H1 (cell line): ENCODE measurements around the gene VAT1L. TPM values are rescaled to one million over a fixed set of nuclear protein-coding genes. Genes with fewer than 3 reads are reported as not detected.

Source experiments
- CTCF ChIA-PET: fragments of 300-600 bp; sonication (Branson Sonifier 250); formaldehyde crosslinking; loops from one replicate; lab custom pipeline; 2021; ENCODE audit not compliant: partially characterized antibody; lab: Charles Lee
- POLR2A ChIA-PET: fragments of 300-600 bp; sonication (Branson Sonifier 250); formaldehyde crosslinking; loops from one replicate; lab custom pipeline; 2021; ENCODE audit warnings: inconsistent platforms; ENCODE audit not compliant: partially characterized antibody; lab: Charles Lee
- DNase-seq, 2 experiments: peaks; one replicate each; pipeline versions ENCODE4 v3.0.0 to v3.0.0-alpha.2; 2010 to 2022; ENCODE audit warnings: low spot score in 2 of 2, low read depth in 1 of 2, mixed read lengths in 1 of 2
- FAIRE-seq: peaks from 2 replicates; lab custom pipeline; 2011; peaks lifted over from hg19 to GRCh38; lab: Jason Lieb, UNC
- H2AFZ ChIP-seq: 2 replicates; pipeline ENCODE4 v1.8.1; 2012; ENCODE audit warnings: low read length, inconsistent platforms
- H2AK5ac ChIP-seq: 2 replicates; pipeline ENCODE4 v1.6.1; 2013; ENCODE audit warnings: low read depth, low read length
- H2BK120ac ChIP-seq: replicated peaks from 2 replicates; pipeline ENCODE3; 2013; ENCODE audit warnings: low read depth, low read length, inconsistent platforms
- H2BK12ac ChIP-seq: 2 replicates; pipeline ENCODE4 v1.6.1; 2013; ENCODE audit warnings: low read depth, low read length
- H2BK15ac ChIP-seq: 2 replicates; pipeline ENCODE4 v1.6.1; 2013; ENCODE audit warnings: low read length
- H2BK20ac ChIP-seq: 2 replicates; pipeline ENCODE4 v1.6.1; 2013; ENCODE audit warnings: low read length
- H2BK5ac ChIP-seq: 2 replicates; pipeline ENCODE4 v1.6.1; 2013; ENCODE audit warnings: low read depth, low read length
- H3K14ac ChIP-seq: 2 replicates; pipeline ENCODE4 v1.6.1; 2013; ENCODE audit warnings: inconsistent platforms; ENCODE audit not compliant: insufficient read length
- H3K18ac ChIP-seq: 2 replicates; pipeline ENCODE4 v1.6.1; 2013; ENCODE audit warnings: low read length; ENCODE audit errors: extremely low read depth
- H3K23ac ChIP-seq: 2 replicates; pipeline ENCODE4 v1.6.1; 2013; ENCODE audit warnings: inconsistent platforms; ENCODE audit not compliant: insufficient read length
- H3K23me2 ChIP-seq: 2 replicates; pipeline ENCODE4 v1.6.1; 2013; ENCODE audit warnings: low read depth, low read length
- H3K27ac ChIP-seq: 2 replicates; pipeline ENCODE4 v1.6.1; 2011; ENCODE audit warnings: low read depth, low read length, inconsistent platforms
- H3K27me3 ChIP-seq, 4 experiments: replicated peaks in 1 of 4; 1 replicate in 1 of 4; 2 replicates in 3 of 4; pipeline versions ENCODE4 v1.6.1 to v1.8.1; 2011 to 2013; ENCODE audit warnings: low read length in 3 of 4, mild to moderate bottlenecking in 3 of 4, inconsistent platforms in 2 of 4, mixed read lengths in 2 of 4, moderate library complexity in 1 of 4; ENCODE audit not compliant: control insufficient read depth in 3 of 4, insufficient read depth in 3 of 4; ENCODE audit errors: extremely low read depth in 1 of 4
- H3K36me3 ChIP-seq, 4 experiments: 2 replicates each; pipeline versions ENCODE4 v1.6.1 to v1.8.1; 2011 to 2013; ENCODE audit warnings: mild to moderate bottlenecking in 4 of 4, low read length in 3 of 4, moderate library complexity in 2 of 4, control low read depth in 1 of 4, inconsistent platforms in 1 of 4; ENCODE audit not compliant: insufficient read depth in 4 of 4, control insufficient read depth in 2 of 4
- H3K4ac ChIP-seq: replicated peaks from 2 replicates; pipeline ENCODE3; 2013; ENCODE audit warnings: low read length, low read depth, mixed read lengths, inconsistent platforms; ENCODE audit not compliant: insufficient read length
- H3K4me1 ChIP-seq, 4 experiments: replicated peaks in 1 of 4; 1 replicate in 1 of 4; 2 replicates in 3 of 4; pipeline versions ENCODE4 v1.6.1 to v1.8.1; 2011 to 2013; ENCODE audit warnings: low read length in 3 of 4, inconsistent platforms in 2 of 4, mixed read lengths in 1 of 4; ENCODE audit not compliant: insufficient read depth in 4 of 4, control insufficient read depth in 3 of 4
- H3K4me2 ChIP-seq, 2 experiments: 2 replicates each; pipeline versions ENCODE4 v1.6.1 to v1.8.1; 2011 to 2013; ENCODE audit warnings: low read depth in 2 of 2, low read length in 2 of 2, control low read depth in 1 of 2, inconsistent platforms in 1 of 2, mild to moderate bottlenecking in 1 of 2; ENCODE audit not compliant: insufficient read depth in 1 of 2
- H3K4me3 ChIP-seq, 4 experiments: fragments of 200-600, 300-600 bp in 1 of 4; sonication (generic), shearing (Covaris generic), sonication (Bioruptor Twin) in 1 of 4; 2 replicates each; pipeline versions ENCODE4 v1.5.1 to v1.8.1; 2011 to 2016; ENCODE audit warnings: low read length in 4 of 4, low read depth in 3 of 4, control low read depth in 2 of 4, inconsistent platforms in 2 of 4, mild to moderate bottlenecking in 2 of 4, mixed read lengths in 1 of 4, moderate library complexity in 1 of 4; ENCODE audit not compliant: insufficient read depth in 2 of 4; ENCODE audit errors: extremely low read depth in 1 of 4
- H3K56ac ChIP-seq: replicated peaks from 2 replicates; pipeline ENCODE3; 2013; ENCODE audit warnings: low read depth, mild to moderate bottlenecking, mixed read lengths, low read length, inconsistent platforms; ENCODE audit not compliant: insufficient read length
- H3K79me1 ChIP-seq: 2 replicates; pipeline ENCODE4 v1.6.1; 2013; ENCODE audit warnings: low read depth, low read length, control low read depth
- H3K79me2 ChIP-seq, 2 experiments: 2 replicates each; pipeline versions ENCODE4 v1.6.1 to v1.8.1; 2012 to 2013; ENCODE audit warnings: low read length in 2 of 2, mild to moderate bottlenecking in 2 of 2, inconsistent platforms in 1 of 2; ENCODE audit not compliant: insufficient read depth in 2 of 2, control insufficient read depth in 1 of 2
- H3K9ac ChIP-seq, 4 experiments: replicated peaks in 1 of 4; 1 replicate in 1 of 4; 2 replicates in 3 of 4; pipeline versions ENCODE4 v1.6.1 to v1.8.1; 2011 to 2013; ENCODE audit warnings: low read depth in 3 of 4, low read length in 3 of 4, control low read depth in 2 of 4, mild to moderate bottlenecking in 2 of 4, moderate library complexity in 2 of 4, inconsistent platforms in 1 of 4; ENCODE audit errors: extremely low read depth in 1 of 4
- H3K9me3 ChIP-seq, 2 experiments: 2 replicates each; pipeline versions ENCODE4 v1.6.1 to v1.8.1; 2012 to 2013; ENCODE audit warnings: mild to moderate bottlenecking in 2 of 2, moderate library complexity in 2 of 2, control low read depth in 1 of 2, inconsistent platforms in 1 of 2, low read depth in 1 of 2, low read length in 1 of 2, mixed read lengths in 1 of 2; ENCODE audit not compliant: insufficient read depth in 2 of 2
- H4K20me1 ChIP-seq, 2 experiments: replicated peaks in 1 of 2; 2 replicates each; pipeline versions ENCODE3 to v1.8.1; 2011 to 2013; ENCODE audit warnings: inconsistent platforms in 2 of 2, low read length in 2 of 2, mild to moderate bottlenecking in 1 of 2; ENCODE audit not compliant: insufficient read depth in 2 of 2, control insufficient read depth in 1 of 2
- H4K5ac ChIP-seq: 2 replicates; pipeline ENCODE4 v1.6.1; 2013; ENCODE audit warnings: low read length, low read depth, mixed read lengths, inconsistent platforms; ENCODE audit not compliant: insufficient read length
- H4K8ac ChIP-seq: 2 replicates; pipeline ENCODE4 v1.8.0; 2013; ENCODE audit warnings: mild to moderate bottlenecking, moderate library complexity, low read length, inconsistent platforms; ENCODE audit not compliant: insufficient read depth; ENCODE audit errors: extremely low read depth
- H4K91ac ChIP-seq: replicated peaks from 2 replicates; pipeline ENCODE3; 2013; ENCODE audit warnings: low read length, mixed read lengths, inconsistent platforms; ENCODE audit not compliant: insufficient read length
- ASH2L ChIP-seq: fragments of 200-600, 300-600 bp; sonication (generic); IDR thresholded peaks from one replicate; pipeline ENCODE4 v1.7.1; 2017; ENCODE audit warnings: low read length
- NANOG ChIP-seq: IDR thresholded peaks from 2 replicates; pipeline ENCODE4 v1.6.1; 2011; ENCODE audit warnings: low read length, low read depth, mild to moderate bottlenecking, inconsistent platforms; ENCODE audit not compliant: insufficient read depth, poor library complexity, severe bottlenecking
- RAD21 ChIP-seq, 2 experiments: IDR thresholded peaks in 1 of 2; conservative IDR thresholded peaks in 1 of 2; 2 replicates each; pipeline ENCODE4 v1.6.1; 2011; ENCODE audit warnings: low read depth in 2 of 2, low read length in 2 of 2, improper control_type of control experiment in 1 of 2, inconsistent platforms in 1 of 2, mild to moderate bottlenecking in 1 of 2, moderate library complexity in 1 of 2
- WGBS, 2 experiments: shearing (Covaris generic) in 1 of 2; methylation state at CpG; one replicate each; pipeline versions ENCODE4 v1.1.6 to v1.1.7; 2013 to 2015; ENCODE audit warnings: low lambda C conversion rate in 2 of 2, mixed read lengths in 2 of 2, inconsistent platforms in 1 of 2, low coverage in 1 of 2, missing lambda C conversion rate in 1 of 2; ENCODE audit not compliant: insufficient replicate concordance in 2 of 2, insufficient coverage in 1 of 2, insufficient read length in 1 of 2; ENCODE audit errors: extremely low coverage in 1 of 2, missing lambda C conversion rate in 1 of 2; 5-methylcytosine and 5-hydroxymethylcytosine counted together
- polyA plus RNA-seq, 7 experiments: library from polyadenylated mRNA; depleted of rRNA in 3 of 7; stranded (reverse) in 5 of 7; unstranded in 2 of 7; fragments of >200 nt in 5 of 7; fragments of 200-250 nt in 2 of 7; gene quantifications; 1 replicate in 5 of 7; 2 replicates in 1 of 7; 4 replicates in 1 of 7; pipeline versions ENCODE4 v1.2.1 to v1.2.3, GENCODE V29; 2011 to 2013; ENCODE audit warnings: missing spikeins in 2 of 7, mixed read lengths in 2 of 7
- total RNA-seq: library from RNA; stranded (reverse); fragmentation: NEBNext Ultra II Directional; extraction: Animal tissue kit (Norgen Biotek cat#: 25700); gene quantifications from 2 replicates; pipeline ENCODE4 v1.2.1, GENCODE V29; 2021

Gene VAT1L
- total and polyA plus RNA-seq, 2 of the 8 experiments (the other 6 are each of a cell fraction or from before 2014, with no cell fraction given) = 46.3 to 48.2 TPM

- Histone ChIP-seq H3K79me2 (no peaks in the 10 kb centered on the region; a peak in 1 of 4 replicates), H3K9me3 (no peaks in the 10 kb centered on the region), H2BK120ac (no peak overlapping the region), H3K4me2 (peak overlapping the region; percentile 56 to 84), H2BK15ac (no peak overlapping the region), H2BK5ac (no peak overlapping the region; the same call in 1 of the 2 replicates), H4K91ac (no peak overlapping the region), H3K27ac (no peak overlapping the region; the same call in 1 of the 2 replicates), H3K23me2 (no peaks in the 10 kb centered on the region), H3K36me3 (peaks cover 0 to 2% (median 0%) of the 10 kb centered on the region in 4 experiments; a peak in 1 of 8 replicates), H4K8ac (no peak overlapping the region), H3K4ac (no peak overlapping the region), H3K14ac (no peak overlapping the region), H4K5ac (no peak overlapping the region), H3K18ac (no peak overlapping the region), H4K20me1 (peaks cover under 1 to 2% of the 10 kb centered on the region in 2 experiments), H3K79me1 (no peaks in the 10 kb centered on the region), H3K4me3 (peak overlapping the region in 1 of 4 experiments; percentile 31; a peak in 1 of 8 replicates), H3K4me1 (peaks cover 3 to 13% (median 9%) of the 10 kb centered on the region in 4 experiments; a peak in 6 of 7 replicates), H2AK5ac (no peak overlapping the region), H2AFZ (peak overlapping the region; percentile 5; the same call in 1 of the 2 replicates), H3K9ac (no peak overlapping the region), H3K27me3 (no peaks in the 10 kb centered on the region), H3K23ac (no peak overlapping the region), H2BK12ac (no peak overlapping the region), H2BK20ac (no peak overlapping the region), H3K56ac (no peak overlapping the region)
- WGBS, 2 experiments = 29% methylated on average over 11 of the region's 11 CpGs; no CpG with 5 or more reads in 1 of the 2 experiments
- CTCF ChIA-PET = interaction anchor here (0.6 to 1.3 kb wide), 3 partner anchors 34 to 113 kb away, joined by 3 to 4 read pairs (median 4); no protein-coding TSS in a partner anchor
- peak in 1 of 2 experiments; percentile 19 for DNase-seq
- POLR2A ChIA-PET = interaction anchor here (1.5 kb wide), 1 partner anchor 13 kb away, joined by 3 read pairs; no protein-coding TSS in a partner anchor
- FAIRE-seq = peak; percentile 58
- peak; percentile 60 for TF ChIP-seq NANOG
- TF ChIP-seq RAD21 (IDR thresholded peaks at IDR 0.05 in 1 of 2, conservative IDR thresholded peaks at IDR 0.05 in 1 of 2; ENCODE audit: low read depth in 2 of 2, low read length in 2 of 2) = no peak
- no peak for TF ChIP-seq ASH2L
These were observed 68.2 kb downstream of the VAT1L start for GRCh38 chr16:77856438-77857160.
